ENCODE measurements around the gene GLCE. TPM values are rescaled to one million over a fixed set of nuclear protein-coding genes. Genes with fewer than 3 reads are reported as not detected.

Gene GLCE
- polyA plus RNA-seq, 1 experiment = 48.1 TPM

DNA sequence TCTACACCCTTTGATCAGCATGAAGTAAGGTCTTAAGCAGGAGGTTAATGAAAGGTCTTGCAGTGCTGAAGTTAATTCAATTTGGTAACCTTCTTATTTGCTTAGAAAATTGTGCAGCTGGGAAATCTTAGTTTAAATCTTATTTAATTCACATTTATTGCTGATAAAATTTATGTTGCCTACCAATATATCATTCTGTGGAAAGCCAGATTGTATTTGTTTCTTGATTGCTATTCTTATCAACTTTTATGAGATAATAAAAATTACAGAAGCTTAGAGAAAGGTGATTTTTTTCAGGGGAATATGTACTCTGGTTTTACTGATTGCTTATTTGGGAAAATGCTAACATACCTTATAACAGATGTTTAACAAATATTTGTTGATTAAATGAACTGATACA, 74.2 kb downstream of the GLCE start:
- H3K27ac ChIP-seq (ENCODE audit: low read depth, low read length) = no peak overlapping the region
- no peak overlapping the region for H3K4me3 ChIP-seq (ENCODE audit: low read depth, low read length)
- no peaks in the 10 kb centered on the region for H3K9me3 ChIP-seq (ENCODE audit: control insufficient read depth, insufficient read depth, low read length)
- TF ChIP-seq, protein P1, sequence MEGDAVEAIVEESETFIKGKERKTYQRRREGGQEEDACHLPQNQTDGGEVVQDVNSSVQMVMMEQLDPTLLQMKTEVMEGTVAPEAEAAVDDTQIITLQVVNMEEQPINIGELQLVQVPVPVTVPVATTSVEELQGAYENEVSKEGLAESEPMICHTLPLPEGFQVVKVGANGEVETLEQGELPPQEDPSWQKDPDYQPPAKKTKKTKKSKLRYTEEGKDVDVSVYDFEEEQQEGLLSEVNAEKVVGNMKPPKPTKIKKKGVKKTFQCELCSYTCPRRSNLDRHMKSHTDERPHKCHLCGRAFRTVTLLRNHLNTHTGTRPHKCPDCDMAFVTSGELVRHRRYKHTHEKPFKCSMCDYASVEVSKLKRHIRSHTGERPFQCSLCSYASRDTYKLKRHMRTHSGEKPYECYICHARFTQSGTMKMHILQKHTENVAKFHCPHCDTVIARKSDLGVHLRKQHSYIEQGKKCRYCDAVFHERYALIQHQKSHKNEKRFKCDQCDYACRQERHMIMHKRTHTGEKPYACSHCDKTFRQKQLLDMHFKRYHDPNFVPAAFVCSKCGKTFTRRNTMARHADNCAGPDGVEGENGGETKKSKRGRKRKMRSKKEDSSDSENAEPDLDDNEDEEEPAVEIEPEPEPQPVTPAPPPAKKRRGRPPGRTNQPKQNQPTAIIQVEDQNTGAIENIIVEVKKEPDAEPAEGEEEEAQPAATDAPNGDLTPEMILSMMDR (IDR thresholded peaks at IDR 0.05; ENCODE audit: low read depth, low read length) = no peak
- POLR2A ChIA-PET = no interaction called here
- DNase-seq (ENCODE audit: low read depth, low spot score) = no peak
- H3K27me3 ChIP-seq (ENCODE audit: control insufficient read depth, insufficient read depth, low read length) = no peaks in the 10 kb centered on the region
- CTCF ChIA-PET = interaction anchor here (0.6 kb wide), 1 partner anchor 177 kb away, joined by 3 read pairs; no protein-coding TSS in a partner anchor

DNA sequence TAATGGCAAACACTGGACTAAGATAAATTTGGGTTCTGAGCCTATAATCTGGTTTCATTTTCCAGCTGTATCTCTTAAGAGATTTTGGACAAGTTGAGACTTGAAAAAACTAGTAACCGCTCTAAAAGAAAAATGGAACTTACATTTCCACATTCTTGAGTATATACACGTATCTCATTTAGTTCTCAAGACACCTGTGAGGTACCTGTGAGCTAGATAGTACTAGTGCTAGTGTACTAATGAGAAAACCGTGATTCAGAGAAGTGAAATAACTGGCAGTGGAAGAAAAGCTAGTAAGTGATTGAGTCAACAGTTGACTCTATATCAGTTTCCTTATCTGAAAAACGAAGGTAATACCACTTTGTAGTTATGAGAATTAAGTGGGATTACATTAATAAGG, 76.1 kb downstream of the GLCE start:
- H3K27me3 ChIP-seq (ENCODE audit: control insufficient read depth, insufficient read depth, low read length) = no peaks in the 10 kb centered on the region
- ChIA-PET POLR2A (no interaction called here), CTCF (interaction anchor here (1.0 kb wide), 1 partner anchor 158 kb away, joined by 3 read pairs; no protein-coding TSS in a partner anchor)
- H3K27ac ChIP-seq (ENCODE audit: low read depth, low read length) = no peak overlapping the region
- TF ChIP-seq, protein P1 (IDR thresholded peaks at IDR 0.05; ENCODE audit: low read depth, low read length) = no peak
- no peaks in the 10 kb centered on the region for H3K9me3 ChIP-seq (ENCODE audit: control insufficient read depth, insufficient read depth, low read length)
- H3K4me3 ChIP-seq (ENCODE audit: low read depth, low read length) = no peak overlapping the region
- DNase-seq (ENCODE audit: low read depth, low spot score) = no peak

DNA sequence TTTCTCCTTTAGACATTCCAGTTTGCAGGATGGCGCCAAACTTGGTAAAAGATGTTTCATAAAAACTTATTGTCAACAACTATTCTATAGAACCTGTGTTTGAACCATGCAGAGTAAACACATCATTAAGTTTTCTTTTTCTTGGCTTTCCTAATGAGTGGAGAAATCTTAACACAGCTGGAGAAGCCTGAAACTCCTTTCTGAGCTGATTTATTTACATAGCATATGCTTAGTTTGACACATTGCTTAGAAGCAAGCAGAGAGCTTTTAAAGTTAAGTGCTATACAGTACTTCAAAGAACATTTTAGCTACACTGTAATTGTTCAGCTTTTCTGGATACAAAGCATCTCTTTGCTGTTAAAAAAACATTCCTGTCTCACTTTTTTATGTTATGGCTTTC, 77.3 kb downstream of the GLCE start:
- H3K27ac ChIP-seq (ENCODE audit: low read depth, low read length) = no peak overlapping the region
- no peaks in the 10 kb centered on the region for H3K27me3 ChIP-seq (ENCODE audit: control insufficient read depth, insufficient read depth, low read length)
- TF ChIP-seq, protein P1 (IDR thresholded peaks at IDR 0.05; ENCODE audit: low read depth, low read length) = no peak
- ChIA-PET POLR2A (interaction anchor here (0.7 kb wide), 1 partner anchor 403 kb away, joined by 3 read pairs; no protein-coding TSS in a partner anchor), CTCF (interaction anchor here (0.6 kb wide), 1 partner anchor 11 kb away, joined by 5 read pairs; no protein-coding TSS in a partner anchor)
- no peak for DNase-seq (ENCODE audit: low read depth, low spot score)
- H3K9me3 ChIP-seq (ENCODE audit: control insufficient read depth, insufficient read depth, low read length) = no peaks in the 10 kb centered on the region
- H3K4me3 ChIP-seq (ENCODE audit: low read depth, low read length) = no peak overlapping the region

DNA sequence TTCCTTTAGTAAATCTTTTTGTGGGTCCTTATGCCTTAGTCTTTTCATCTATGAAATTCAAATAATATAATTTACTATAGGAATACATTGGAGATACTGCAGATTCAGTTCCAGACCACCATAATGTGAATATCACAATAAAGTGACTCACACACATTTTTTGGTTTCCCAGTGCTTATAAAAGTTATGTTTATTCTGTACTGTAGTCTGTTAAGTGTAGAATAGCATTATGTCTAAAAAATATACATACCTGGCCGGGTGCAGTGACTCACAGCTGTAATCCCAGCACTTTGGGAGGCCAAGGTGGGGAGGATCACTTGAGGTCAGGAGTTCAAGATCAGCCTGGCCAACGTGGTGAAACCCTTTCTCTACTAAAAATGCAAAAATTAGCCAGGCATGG, 84.4 kb downstream of the GLCE start:
- POLR2A ChIA-PET = no interaction called here
- CTCF ChIA-PET = no interaction called here
- DNase-seq (ENCODE audit: low read depth, low spot score) = no peak
- H3K27ac ChIP-seq (ENCODE audit: low read depth, low read length) = no peak overlapping the region
- no peak overlapping the region for H3K4me3 ChIP-seq (ENCODE audit: low read depth, low read length)
- TF ChIP-seq, protein P1 (IDR thresholded peaks at IDR 0.05; ENCODE audit: low read depth, low read length) = no peak
- H3K27me3 ChIP-seq (ENCODE audit: control insufficient read depth, insufficient read depth, low read length) = no peaks in the 10 kb centered on the region
- H3K9me3 ChIP-seq (ENCODE audit: control insufficient read depth, insufficient read depth, low read length) = no peaks in the 10 kb centered on the region

DNA sequence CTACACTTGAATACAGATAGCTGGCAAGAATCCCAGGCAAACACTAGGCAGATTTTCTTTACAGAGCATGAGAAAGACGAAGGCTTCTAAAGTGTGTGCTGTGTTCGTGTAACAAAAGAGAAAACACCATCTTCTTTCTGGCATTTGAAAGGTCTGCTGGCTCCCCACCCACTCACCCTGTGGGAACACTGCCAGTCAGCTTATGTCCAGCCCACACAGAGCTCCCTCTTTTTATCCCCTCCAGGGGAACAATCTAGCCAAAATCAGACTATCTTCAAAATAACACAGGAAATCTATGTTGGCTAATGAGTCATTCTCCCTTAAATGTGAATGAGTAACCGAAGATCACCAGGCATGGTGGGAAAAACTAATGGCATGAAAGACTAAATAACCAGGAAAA, 92.7 kb downstream of the GLCE start:
- TF ChIP-seq, protein P1 (IDR thresholded peaks at IDR 0.05; ENCODE audit: low read depth, low read length) = no peak
- Histone ChIP-seq H3K4me3 (ENCODE audit: low read depth, low read length) (peak overlapping the region; percentile 4; the same call in 1 of the 2 replicates), H3K9me3 (ENCODE audit: control insufficient read depth, insufficient read depth, low read length) (no peaks in the 10 kb centered on the region), H3K27ac (ENCODE audit: low read depth, low read length) (peak overlapping the region; percentile 76), H3K27me3 (ENCODE audit: control insufficient read depth, insufficient read depth, low read length) (no peaks in the 10 kb centered on the region)
- POLR2A ChIA-PET = interaction anchor here (0.6 kb wide), 1 partner anchor 93 kb away, joined by 11 read pairs; no protein-coding TSS in a partner anchor
- peak; percentile 74 for DNase-seq (ENCODE audit: low read depth, low spot score)
- CTCF ChIA-PET = no interaction called here

Measured in AG04450 (cell line).